GM12878 (cell line): ENCODE measurements around the gene TGFB1. TPM values are rescaled to one million over a fixed set of nuclear protein-coding genes. Genes with fewer than 3 reads are reported as not detected.

Experiments used
- ATF7 ChIP-seq: fragments of 450-650 bp; IDR thresholded peaks from 2 replicates; pipeline ENCODE4 v1.6.1; 2016; ENCODE audit warnings: low read depth, mild to moderate bottlenecking
- BHLHE40 ChIP-seq, 2 experiments: fragments of 450-650 bp in 1 of 2; IDR thresholded peaks; 2 replicates each; pipeline ENCODE4 v1.6.1; 2011 to 2017; ENCODE audit warnings: low read depth in 2 of 2, borderline replicate concordance in 1 of 2, improper control_type of control experiment in 1 of 2, low read length in 1 of 2, mild to moderate bottlenecking in 1 of 2
- CBX3 ChIP-seq: fragments of 200-600 bp; sonication (generic); IDR thresholded peaks from 2 replicates; pipeline ENCODE4 v1.6.1; 2016; ENCODE audit warnings: low read depth, borderline replicate concordance
- DPF2 ChIP-seq: fragments of 450-650 bp; IDR thresholded peaks from 2 replicates; pipeline ENCODE4 v1.6.1; 2017; ENCODE audit warnings: mild to moderate bottlenecking
- HDGF ChIP-seq: fragments of 450-650 bp; IDR thresholded peaks from 2 replicates; pipeline ENCODE4 v1.6.1; 2016; ENCODE audit warnings: antibody characterized with exemption
- IKZF2 ChIP-seq, 2 experiments: fragments of 450-650 bp; IDR thresholded peaks; 2 replicates each; pipeline ENCODE4 v1.6.1; 2017; ENCODE audit warnings: mild to moderate bottlenecking in 2 of 2, moderate library complexity in 2 of 2
- IRF4 ChIP-seq: IDR thresholded peaks from 2 replicates; pipeline ENCODE4 v1.6.1; 2011; ENCODE audit warnings: low read depth, low read length
- KLF5 ChIP-seq: fragments of 450-650 bp; IDR thresholded peaks from 2 replicates; pipeline ENCODE4 v1.6.1; 2014; ENCODE audit warnings: mild to moderate bottlenecking; ENCODE audit not compliant: partially characterized antibody
- NRF1 ChIP-seq: conservative IDR thresholded peaks from 2 replicates; pipeline ENCODE4 v1.6.1; 2011; ENCODE audit warnings: mild to moderate bottlenecking, low read depth, low read length, improper control_type of control experiment
- POU2F2 ChIP-seq: IDR thresholded peaks from 3 replicates; pipeline ENCODE4 v1.6.1; 2011; ENCODE audit warnings: low read depth, mild to moderate bottlenecking, low read length, borderline replicate concordance
- RUNX3 ChIP-seq: IDR thresholded peaks from 2 replicates; pipeline ENCODE4 v1.6.1; 2012; ENCODE audit warnings: low read length, inconsistent platforms
- SMARCA5 ChIP-seq: fragments of 450-650 bp; IDR thresholded peaks from 2 replicates; pipeline ENCODE4 v1.6.1; 2017; ENCODE audit warnings: mild to moderate bottlenecking
- TAF1 ChIP-seq: IDR thresholded peaks from 2 replicates; pipeline ENCODE4 v1.6.1; 2011; ENCODE audit warnings: mild to moderate bottlenecking, low read depth, low read length, borderline replicate concordance
- polyA plus RNA-seq, 11 experiments: library from polyadenylated mRNA; depleted of rRNA in 4 of 11; unstranded in 6 of 11; stranded (reverse) in 5 of 11; fragments of >200 nt; fragmentation: Nextera tagmentation in 4 of 11; fragmentation: Illumina TruSeq in 1 of 11; extraction: Ambion mirVana in 4 of 11; extraction: Trizol in 1 of 11; gene quantifications; 1 replicate in 1 of 11; 2 replicates in 10 of 11; pipeline versions ENCODE4 v1.2.1 to v1.2.3, GENCODE V29; 2011 to 2016; ENCODE audit warnings: inconsistent platforms in 2 of 11, missing spikeins in 2 of 11, low read depth in 1 of 11
- total RNA-seq, 4 experiments: library from RNA; depleted of rRNA in 3 of 4; stranded (reverse); fragments of >200 nt in 3 of 4; fragmentation: Illumina TruSeq in 1 of 4; extraction: Trizol in 1 of 4; gene quantifications; 2 replicates each; pipeline versions ENCODE4 v1.2.1 to v1.2.3, GENCODE V29; 2013 to 2021
- TF ChIP-seq, protein P1 (sequence below): fragments of 450-650 bp; conservative IDR thresholded peaks from 2 replicates; pipeline ENCODE4 v1.6.1; 2017; ENCODE audit warnings: mild to moderate bottlenecking, moderate library complexity
- TF ChIP-seq, protein P2 (sequence below): IDR thresholded peaks from 2 replicates; pipeline ENCODE4 v1.6.1; 2011; ENCODE audit warnings: mild to moderate bottlenecking, low read depth, low read length, moderate library complexity; ENCODE audit not compliant: insufficient replicate concordance
- TF ChIP-seq, protein P3 (sequence below): fragments of 450-650 bp; IDR thresholded peaks from 2 replicates; pipeline ENCODE4 v1.6.1; 2014; ENCODE audit warnings: mild to moderate bottlenecking
- TF ChIP-seq, protein P4 (sequence below): fragments of 450-650 bp; IDR thresholded peaks from 2 replicates; pipeline ENCODE4 v1.6.1; 2017; ENCODE audit warnings: mild to moderate bottlenecking, moderate library complexity

TGFB1 gene
- total and polyA plus RNA-seq, 10 of the 15 experiments (the other 5 are each of a cell fraction or from before 2014, with no cell fraction given): 0.23 to 120 (median 10.9) TPM

DNA sequence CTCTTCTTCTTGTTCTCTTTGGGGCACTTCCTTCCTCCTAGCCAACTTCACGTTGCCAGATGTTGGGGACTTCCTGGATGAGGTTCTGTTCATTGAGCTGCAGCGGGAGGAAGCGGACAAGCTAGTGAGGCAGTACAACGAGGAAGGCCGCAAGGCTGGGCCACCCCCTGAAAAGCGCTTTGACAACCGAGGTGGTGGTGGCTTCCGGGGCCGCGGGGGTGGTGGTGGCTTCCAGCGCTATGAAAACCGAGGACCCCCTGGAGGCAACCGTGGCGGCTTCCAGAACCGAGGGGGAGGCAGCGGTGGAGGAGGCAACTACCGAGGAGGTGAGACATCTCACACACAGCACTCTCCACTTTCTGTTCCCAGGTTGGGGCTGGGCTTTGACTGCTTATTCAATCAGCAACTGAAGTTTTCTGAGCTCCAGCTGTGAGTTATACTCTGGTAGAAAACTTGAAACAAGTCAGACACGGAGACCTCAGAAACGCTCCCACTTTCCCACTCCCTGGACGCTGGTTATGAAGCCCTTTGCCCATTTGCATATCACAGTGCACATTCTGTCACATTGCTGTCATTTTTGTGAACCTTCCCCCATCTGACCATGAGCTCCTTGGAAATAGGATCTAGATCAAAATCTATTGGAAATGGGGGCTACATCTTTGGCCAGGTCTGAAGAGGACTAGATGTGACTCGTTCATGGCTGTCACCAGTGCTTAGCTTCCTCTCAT is 50.9 kb downstream of the TGFB1 start (continued):
- TF ChIP-seq, protein P1, sequence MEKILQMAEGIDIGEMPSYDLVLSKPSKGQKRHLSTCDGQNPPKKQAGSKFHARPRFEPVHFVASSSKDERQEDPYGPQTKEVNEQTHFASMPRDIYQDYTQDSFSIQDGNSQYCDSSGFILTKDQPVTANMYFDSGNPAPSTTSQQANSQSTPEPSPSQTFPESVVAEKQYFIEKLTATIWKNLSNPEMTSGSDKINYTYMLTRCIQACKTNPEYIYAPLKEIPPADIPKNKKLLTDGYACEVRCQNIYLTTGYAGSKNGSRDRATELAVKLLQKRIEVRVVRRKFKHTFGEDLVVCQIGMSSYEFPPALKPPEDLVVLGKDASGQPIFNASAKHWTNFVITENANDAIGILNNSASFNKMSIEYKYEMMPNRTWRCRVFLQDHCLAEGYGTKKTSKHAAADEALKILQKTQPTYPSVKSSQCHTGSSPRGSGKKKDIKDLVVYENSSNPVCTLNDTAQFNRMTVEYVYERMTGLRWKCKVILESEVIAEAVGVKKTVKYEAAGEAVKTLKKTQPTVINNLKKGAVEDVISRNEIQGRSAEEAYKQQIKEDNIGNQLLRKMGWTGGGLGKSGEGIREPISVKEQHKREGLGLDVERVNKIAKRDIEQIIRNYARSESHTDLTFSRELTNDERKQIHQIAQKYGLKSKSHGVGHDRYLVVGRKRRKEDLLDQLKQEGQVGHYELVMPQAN: no peak
- TF ChIP-seq IKZF2 (IDR thresholded peaks at IDR 0.05): peak; percentile 65 to 69; a peak in 1 of 4 replicates
- TF ChIP-seq, protein P2, sequence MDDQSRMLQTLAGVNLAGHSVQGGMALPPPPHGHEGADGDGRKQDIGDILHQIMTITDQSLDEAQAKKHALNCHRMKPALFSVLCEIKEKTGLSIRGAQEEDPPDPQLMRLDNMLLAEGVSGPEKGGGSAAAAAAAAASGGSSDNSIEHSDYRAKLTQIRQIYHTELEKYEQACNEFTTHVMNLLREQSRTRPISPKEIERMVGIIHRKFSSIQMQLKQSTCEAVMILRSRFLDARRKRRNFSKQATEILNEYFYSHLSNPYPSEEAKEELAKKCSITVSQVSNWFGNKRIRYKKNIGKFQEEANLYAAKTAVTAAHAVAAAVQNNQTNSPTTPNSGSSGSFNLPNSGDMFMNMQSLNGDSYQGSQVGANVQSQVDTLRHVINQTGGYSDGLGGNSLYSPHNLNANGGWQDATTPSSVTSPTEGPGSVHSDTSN: no peak
- TF ChIP-seq KLF5: no peak
- 0 out of 2 replicates have a peak, but pooled peaks have one; percentile 21 for TF ChIP-seq TAF1
- 0 out of 2 replicates have a peak, but pooled peaks have one; percentile 26 for TF ChIP-seq RUNX3
- TF ChIP-seq SMARCA5: peak; percentile 67
- 0 out of 2 replicates have a peak, but pooled peaks have one; percentile 23 for TF ChIP-seq HDGF
- no peak for TF ChIP-seq BHLHE40 (IDR thresholded peaks at IDR 0.05; ENCODE audit: borderline replicate concordance in 1 of 2, low read depth in 2 of 2, low read length in 1 of 2)
- no peak for TF ChIP-seq CBX3
- no peak for TF ChIP-seq NRF1
- TF ChIP-seq IRF4: 0 out of 2 replicates have a peak, but pooled peaks have one; percentile 35
- TF ChIP-seq, protein P3, sequence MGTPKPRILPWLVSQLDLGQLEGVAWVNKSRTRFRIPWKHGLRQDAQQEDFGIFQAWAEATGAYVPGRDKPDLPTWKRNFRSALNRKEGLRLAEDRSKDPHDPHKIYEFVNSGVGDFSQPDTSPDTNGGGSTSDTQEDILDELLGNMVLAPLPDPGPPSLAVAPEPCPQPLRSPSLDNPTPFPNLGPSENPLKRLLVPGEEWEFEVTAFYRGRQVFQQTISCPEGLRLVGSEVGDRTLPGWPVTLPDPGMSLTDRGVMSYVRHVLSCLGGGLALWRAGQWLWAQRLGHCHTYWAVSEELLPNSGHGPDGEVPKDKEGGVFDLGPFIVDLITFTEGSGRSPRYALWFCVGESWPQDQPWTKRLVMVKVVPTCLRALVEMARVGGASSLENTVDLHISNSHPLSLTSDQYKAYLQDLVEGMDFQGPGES: no peak
- TF ChIP-seq POU2F2: peak; percentile 90
- TF ChIP-seq ATF7: 0 out of 2 replicates have a peak, but pooled peaks have one; percentile 33
- TF ChIP-seq DPF2: 0 out of 2 replicates have a peak, but pooled peaks have one; percentile 37
- TF ChIP-seq, protein P4, sequence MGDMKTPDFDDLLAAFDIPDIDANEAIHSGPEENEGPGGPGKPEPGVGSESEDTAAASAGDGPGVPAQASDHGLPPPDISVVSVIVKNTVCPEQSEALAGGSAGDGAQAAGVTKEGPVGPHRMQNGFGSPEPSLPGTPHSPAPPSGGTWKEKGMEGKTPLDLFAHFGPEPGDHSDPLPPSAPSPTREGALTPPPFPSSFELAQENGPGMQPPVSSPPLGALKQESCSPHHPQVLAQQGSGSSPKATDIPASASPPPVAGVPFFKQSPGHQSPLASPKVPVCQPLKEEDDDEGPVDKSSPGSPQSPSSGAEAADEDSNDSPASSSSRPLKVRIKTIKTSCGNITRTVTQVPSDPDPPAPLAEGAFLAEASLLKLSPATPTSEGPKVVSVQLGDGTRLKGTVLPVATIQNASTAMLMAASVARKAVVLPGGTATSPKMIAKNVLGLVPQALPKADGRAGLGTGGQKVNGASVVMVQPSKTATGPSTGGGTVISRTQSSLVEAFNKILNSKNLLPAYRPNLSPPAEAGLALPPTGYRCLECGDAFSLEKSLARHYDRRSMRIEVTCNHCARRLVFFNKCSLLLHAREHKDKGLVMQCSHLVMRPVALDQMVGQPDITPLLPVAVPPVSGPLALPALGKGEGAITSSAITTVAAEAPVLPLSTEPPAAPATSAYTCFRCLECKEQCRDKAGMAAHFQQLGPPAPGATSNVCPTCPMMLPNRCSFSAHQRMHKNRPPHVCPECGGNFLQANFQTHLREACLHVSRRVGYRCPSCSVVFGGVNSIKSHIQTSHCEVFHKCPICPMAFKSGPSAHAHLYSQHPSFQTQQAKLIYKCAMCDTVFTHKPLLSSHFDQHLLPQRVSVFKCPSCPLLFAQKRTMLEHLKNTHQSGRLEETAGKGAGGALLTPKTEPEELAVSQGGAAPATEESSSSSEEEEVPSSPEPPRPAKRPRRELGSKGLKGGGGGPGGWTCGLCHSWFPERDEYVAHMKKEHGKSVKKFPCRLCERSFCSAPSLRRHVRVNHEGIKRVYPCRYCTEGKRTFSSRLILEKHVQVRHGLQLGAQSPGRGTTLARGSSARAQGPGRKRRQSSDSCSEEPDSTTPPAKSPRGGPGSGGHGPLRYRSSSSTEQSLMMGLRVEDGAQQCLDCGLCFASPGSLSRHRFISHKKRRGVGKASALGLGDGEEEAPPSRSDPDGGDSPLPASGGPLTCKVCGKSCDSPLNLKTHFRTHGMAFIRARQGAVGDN: peak; percentile 57
